K562 (cell line): Measurements from ENCODE around the gene SFTPB.

Experiments
- CBFB ChIP-seq: sonication (generic); formaldehyde crosslinking; IDR thresholded peaks from 2 replicates; pipeline ENCODE4 v1.4.0; 2020; ENCODE audit warnings: mild to moderate bottlenecking, missing genetic modification reagents
- CSDE1 ChIP-seq, 2 experiments: fragments of 450-650 bp; IDR thresholded peaks; 2 replicates each; pipeline ENCODE4 v1.6.1; 2016; ENCODE audit warnings: mild to moderate bottlenecking in 1 of 2
- EZH2 ChIP-seq: IDR thresholded peaks from 2 replicates; pipeline ENCODE4 v1.6.1; 2012; ENCODE audit warnings: low read depth, mild to moderate bottlenecking, inconsistent platforms, low read length, borderline replicate concordance
- FOSL1 ChIP-seq: fragments of 200-800 bp; sonication (Bioruptor generic); conservative IDR thresholded peaks from 2 replicates; pipeline ENCODE4 v1.6.1; 2016; ENCODE audit warnings: missing genetic modification characterization, missing compliant biosample characterization
- NFYB ChIP-seq: IDR thresholded peaks from 2 replicates; pipeline ENCODE4 v1.6.1; 2011; ENCODE audit warnings: mild to moderate bottlenecking, moderate library complexity; ENCODE audit not compliant: insufficient read length; ENCODE audit errors: extremely low read depth
- POLR2AphosphoS5 ChIP-seq: IDR thresholded peaks from 2 replicates; pipeline ENCODE4 v1.6.1; 2011; ENCODE audit warnings: mild to moderate bottlenecking, low read depth, low read length, moderate library complexity; ENCODE audit not compliant: control insufficient read depth, insufficient read depth
- PTRF ChIP-seq: fragments of 450-650 bp; IDR thresholded peaks from 2 replicates; pipeline ENCODE4 v1.6.1; 2016; ENCODE audit warnings: mild to moderate bottlenecking, missing genetic modification characterization, missing compliant biosample characterization
- SIX5 ChIP-seq, 2 experiments: IDR thresholded peaks; 2 replicates each; pipeline ENCODE4 v1.6.1; 2011; ENCODE audit warnings: low read length in 2 of 2, borderline replicate concordance in 1 of 2, low read depth in 1 of 2, mild to moderate bottlenecking in 1 of 2, moderate library complexity in 1 of 2; ENCODE audit not compliant: insufficient read depth in 1 of 2
- TBP ChIP-seq: optimal IDR thresholded peaks from 2 replicates; pipeline ENCODE3; 2011; ENCODE audit warnings: low read depth, low read length, improper control_type of control experiment
- TEAD1 ChIP-seq, 2 experiments: fragments of 450-650 bp in 1 of 2; sonication (generic) in 1 of 2; formaldehyde crosslinking; IDR thresholded peaks; 2 replicates each; pipeline versions ENCODE4 v1.4.0 to v1.8.0; 2020 to 2022; ENCODE audit warnings: mild to moderate bottlenecking in 2 of 2, missing genetic modification reagents in 1 of 2
- ZNF592 ChIP-seq: fragments of 450-650 bp; IDR thresholded peaks from 2 replicates; pipeline ENCODE4 v1.6.1; 2017; ENCODE audit warnings: antibody characterized with exemption, mild to moderate bottlenecking
- TF ChIP-seq, protein P1 (sequence below), 3 experiments: IDR thresholded peaks in 2 of 3; conservative IDR thresholded peaks in 1 of 3; 2 replicates each; pipeline ENCODE4 v1.5.1; 2011 to 2012; ENCODE audit warnings: low read length in 3 of 3, mild to moderate bottlenecking in 3 of 3, control low read depth in 2 of 3, improper control_type of control experiment in 1 of 3, inconsistent platforms in 1 of 3, low read depth in 1 of 3, mixed read lengths in 1 of 3, moderate library complexity in 1 of 3; ENCODE audit not compliant: insufficient read depth in 2 of 3

- TF ChIP-seq PTRF (tag) (no peak), TEAD1 (CRISPR knock-in tag; IDR thresholded peaks at IDR 0.05) (no peak), CBFB (CRISPR knock-in tag) (no peak), ZNF592 (no peak), NFYB (no peak), TBP (no peak), SIX5 (IDR thresholded peaks at IDR 0.05; ENCODE audit: borderline replicate concordance in 1 of 2, insufficient read depth in 1 of 2, low read depth in 1 of 2, low read length in 2 of 2) (no peak), CSDE1 (IDR thresholded peaks at IDR 0.05) (no peak), EZH2 (no peak), FOSL1 (no peak), POLR2AphosphoS5 (no peak)
- TF ChIP-seq, protein P1, sequence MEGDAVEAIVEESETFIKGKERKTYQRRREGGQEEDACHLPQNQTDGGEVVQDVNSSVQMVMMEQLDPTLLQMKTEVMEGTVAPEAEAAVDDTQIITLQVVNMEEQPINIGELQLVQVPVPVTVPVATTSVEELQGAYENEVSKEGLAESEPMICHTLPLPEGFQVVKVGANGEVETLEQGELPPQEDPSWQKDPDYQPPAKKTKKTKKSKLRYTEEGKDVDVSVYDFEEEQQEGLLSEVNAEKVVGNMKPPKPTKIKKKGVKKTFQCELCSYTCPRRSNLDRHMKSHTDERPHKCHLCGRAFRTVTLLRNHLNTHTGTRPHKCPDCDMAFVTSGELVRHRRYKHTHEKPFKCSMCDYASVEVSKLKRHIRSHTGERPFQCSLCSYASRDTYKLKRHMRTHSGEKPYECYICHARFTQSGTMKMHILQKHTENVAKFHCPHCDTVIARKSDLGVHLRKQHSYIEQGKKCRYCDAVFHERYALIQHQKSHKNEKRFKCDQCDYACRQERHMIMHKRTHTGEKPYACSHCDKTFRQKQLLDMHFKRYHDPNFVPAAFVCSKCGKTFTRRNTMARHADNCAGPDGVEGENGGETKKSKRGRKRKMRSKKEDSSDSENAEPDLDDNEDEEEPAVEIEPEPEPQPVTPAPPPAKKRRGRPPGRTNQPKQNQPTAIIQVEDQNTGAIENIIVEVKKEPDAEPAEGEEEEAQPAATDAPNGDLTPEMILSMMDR (IDR thresholded peaks at IDR 0.05 in 2 of 3, conservative IDR thresholded peaks at IDR 0.05 in 1 of 3; ENCODE audit: insufficient read depth in 2 of 3, low read depth in 1 of 3, low read length in 3 of 3) = no peak
Observed at GRCh38 chr2:85619617-85620016, 48.4 kb downstream of the SFTPB start.
